H1 (cell line): ENCODE results near the gene TMEM163. TPM values are rescaled to one million over a fixed set of nuclear protein-coding genes. Genes with fewer than 3 reads are reported as not detected.

ENCODE experiments used
- ASH2L ChIP-seq: fragments of 200-600, 300-600 bp; sonication (generic); IDR thresholded peaks from one replicate; pipeline ENCODE4 v1.7.1; 2017; ENCODE audit warnings: low read length
- CTCF ChIP-seq, 3 experiments: IDR thresholded peaks; 1 replicate in 2 of 3; 2 replicates in 1 of 3; pipeline versions ENCODE4 v1.5.1 to v1.6.1; 2011; ENCODE audit warnings: low read length in 3 of 3, mild to moderate bottlenecking in 3 of 3, inconsistent platforms in 2 of 3, low read depth in 1 of 3, moderate library complexity in 1 of 3; ENCODE audit not compliant: insufficient read depth in 1 of 3; ENCODE audit errors: control extremely low read depth in 1 of 3
- E2F6 ChIP-seq: IDR thresholded peaks from 2 replicates; pipeline ENCODE4 v1.6.1; 2012; ENCODE audit warnings: inconsistent platforms
- MAX ChIP-seq: IDR thresholded peaks from 2 replicates; pipeline ENCODE4 v1.6.1; 2012; ENCODE audit warnings: inconsistent platforms
- SP2 ChIP-seq: IDR thresholded peaks from 2 replicates; pipeline ENCODE4 v1.6.1; 2012; ENCODE audit warnings: mild to moderate bottlenecking, low read length, inconsistent platforms
- TEAD4 ChIP-seq: IDR thresholded peaks from 2 replicates; pipeline ENCODE4 v1.6.1; 2012; ENCODE audit warnings: low read depth, low read length, inconsistent platforms, mixed read lengths
- polyA plus RNA-seq, 7 experiments: library from polyadenylated mRNA; depleted of rRNA in 3 of 7; stranded (reverse) in 5 of 7; unstranded in 2 of 7; fragments of >200 nt in 5 of 7; fragments of 200-250 nt in 2 of 7; gene quantifications; 1 replicate in 5 of 7; 2 replicates in 1 of 7; 4 replicates in 1 of 7; pipeline versions ENCODE4 v1.2.1 to v1.2.3, GENCODE V29; 2011 to 2013; ENCODE audit warnings: missing spikeins in 2 of 7, mixed read lengths in 2 of 7
- total RNA-seq: library from RNA; stranded (reverse); fragmentation: NEBNext Ultra II Directional; extraction: Animal tissue kit (Norgen Biotek cat#: 25700); gene quantifications from 2 replicates; pipeline ENCODE4 v1.2.1, GENCODE V29; 2021

Gene TMEM163
- total and polyA plus RNA-seq, 2 of the 8 experiments (the other 6 are each of a cell fraction or from before 2014, with no cell fraction given), result 2.8 to 3.2 TPM

- TF ChIP-seq CTCF (IDR thresholded peaks at IDR 0.05; ENCODE audit: control extremely low read depth in 1 of 3, insufficient read depth in 1 of 3, low read depth in 1 of 3, low read length in 3 of 3) (no peak), MAX (no peak), E2F6 (no peak), SP2 (no peak), TEAD4 (no peak), ASH2L (no peak)
Observed at GRCh38 chr2:134715932-134716643, 2.7 kb downstream of the TMEM163 start (continued).
